Loucy (cell line): ENCODE measurements around the gene CCDC137.

Experiments used
- H2AFZ ChIP-seq: fragments of 200-600 bp; sonication (generic); 2 replicates; pipeline ENCODE4 v1.6.0; 2016; ENCODE audit warnings: antibody characterized with exemption, mild to moderate bottlenecking, low read length, moderate library complexity
- H3F3A ChIP-seq: fragments of 200-600 bp; 2 replicates; pipeline ENCODE4 v1.6.0; 2016; ENCODE audit warnings: antibody characterized with exemption, low read depth, mild to moderate bottlenecking
- H3K27me3 ChIP-seq: fragments of 200-600 bp; sonication (generic); 2 replicates; pipeline ENCODE4 v1.6.1; 2014; ENCODE audit warnings: low read length, mild to moderate bottlenecking; ENCODE audit not compliant: insufficient read depth, poor library complexity, severe bottlenecking
- H3K36me3 ChIP-seq: fragments of 200-600 bp; sonication (generic); 2 replicates; pipeline ENCODE4 v1.6.1; 2016; ENCODE audit warnings: low read length; ENCODE audit not compliant: insufficient read depth
- H3K4me1 ChIP-seq: fragments of 200-600 bp; sonication (generic); 2 replicates; pipeline ENCODE4 v1.5.1; 2014; ENCODE audit warnings: low read length, mild to moderate bottlenecking; ENCODE audit not compliant: insufficient read depth, poor library complexity, severe bottlenecking
- H3K4me2 ChIP-seq: fragments of 200-600 bp; sonication (generic); 2 replicates; pipeline ENCODE4 v1.6.0; 2014; ENCODE audit warnings: antibody characterized with exemption, low read length, low read depth, mild to moderate bottlenecking; ENCODE audit not compliant: poor library complexity, severe bottlenecking
- H3K4me3 ChIP-seq: fragments of 200-600 bp; sonication (generic); 2 replicates; pipeline ENCODE4 v1.5.1; 2014; ENCODE audit warnings: low read length, mild to moderate bottlenecking, mixed read lengths; ENCODE audit not compliant: poor library complexity, severe bottlenecking
- H3K79me2 ChIP-seq: fragments of 200-600 bp; sonication (generic); 2 replicates; pipeline ENCODE4 v1.6.1; 2014; ENCODE audit warnings: low read length; ENCODE audit not compliant: insufficient read depth
- H3K9ac ChIP-seq: fragments of 200-600 bp; sonication (generic); 2 replicates; pipeline ENCODE4 v1.6.0; 2014; ENCODE audit warnings: mild to moderate bottlenecking, low read depth, low read length, moderate library complexity; ENCODE audit not compliant: poor library complexity, severe bottlenecking
- H3K9me2 ChIP-seq: fragments of 200-600 bp; sonication (generic); replicated peaks from 2 replicates; pipeline ENCODE4 v1.6.1; 2016; ENCODE audit warnings: low read depth, low read length, mixed read lengths
- H3K9me3 ChIP-seq: fragments of 200-600 bp; sonication (generic); 2 replicates; pipeline ENCODE4 v1.6.1; 2014; ENCODE audit warnings: mild to moderate bottlenecking, antibody characterized with exemption, low read length, low read depth; ENCODE audit not compliant: insufficient read depth
- H4K20me1 ChIP-seq: fragments of 200-600 bp; sonication (generic); 2 replicates; pipeline ENCODE4 v1.6.0; 2014; ENCODE audit warnings: antibody characterized with exemption, low read length, mild to moderate bottlenecking; ENCODE audit not compliant: insufficient read depth, poor library complexity, severe bottlenecking
- CTCF ChIP-seq: fragments of 200-600 bp; sonication (generic); conservative IDR thresholded peaks from 2 replicates; pipeline ENCODE4 v1.5.1; 2014; ENCODE audit warnings: mild to moderate bottlenecking, antibody characterized with exemption, low read length
- EZH2phosphoT487 ChIP-seq: fragments of 200-600 bp; IDR thresholded peaks from 2 replicates; pipeline ENCODE4 v1.6.1; 2018; ENCODE audit warnings: antibody characterized with exemption, mild to moderate bottlenecking, moderate library complexity, borderline replicate concordance

CCDC137 gene

DNA sequence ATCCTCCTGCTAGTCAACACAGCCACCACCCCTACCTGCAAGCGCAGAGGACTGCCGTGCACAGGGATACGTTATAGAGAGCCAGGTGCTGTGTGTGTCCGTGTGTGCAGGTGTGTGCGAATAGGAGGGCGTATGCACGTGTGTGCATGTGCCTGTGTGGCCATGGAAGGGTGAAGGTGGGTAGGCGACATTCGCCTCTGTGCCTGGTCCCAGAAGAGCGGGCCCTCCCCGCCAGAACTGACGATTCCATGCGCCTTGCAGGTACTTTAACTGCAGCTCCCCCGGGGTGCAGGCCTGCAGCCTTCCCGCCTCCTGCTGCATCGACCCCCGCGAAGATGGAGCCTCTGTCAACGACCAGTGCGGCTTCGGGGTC, 18.9 kb upstream of the CCDC137 start:
- Histone ChIP-seq H3K9ac (no peak overlapping the region), H4K20me1 (no peaks in the 10 kb centered on the region), H3K4me1 (peaks cover under 1% of the 10 kb centered on the region), H2AFZ (no peak overlapping the region), H3K79me2 (no peaks in the 10 kb centered on the region), H3K36me3 (no peaks in the 10 kb centered on the region), H3F3A (no peaks in the 10 kb centered on the region), H3K4me2 (no peak overlapping the region), H3K9me3 (no peaks in the 10 kb centered on the region), H3K4me3 (no peak overlapping the region), H3K27me3 (no peaks in the 10 kb centered on the region), H3K9me2 (no peaks in the 10 kb centered on the region)
- no peak for TF ChIP-seq CTCF
- no peak for TF ChIP-seq EZH2phosphoT487

DNA sequence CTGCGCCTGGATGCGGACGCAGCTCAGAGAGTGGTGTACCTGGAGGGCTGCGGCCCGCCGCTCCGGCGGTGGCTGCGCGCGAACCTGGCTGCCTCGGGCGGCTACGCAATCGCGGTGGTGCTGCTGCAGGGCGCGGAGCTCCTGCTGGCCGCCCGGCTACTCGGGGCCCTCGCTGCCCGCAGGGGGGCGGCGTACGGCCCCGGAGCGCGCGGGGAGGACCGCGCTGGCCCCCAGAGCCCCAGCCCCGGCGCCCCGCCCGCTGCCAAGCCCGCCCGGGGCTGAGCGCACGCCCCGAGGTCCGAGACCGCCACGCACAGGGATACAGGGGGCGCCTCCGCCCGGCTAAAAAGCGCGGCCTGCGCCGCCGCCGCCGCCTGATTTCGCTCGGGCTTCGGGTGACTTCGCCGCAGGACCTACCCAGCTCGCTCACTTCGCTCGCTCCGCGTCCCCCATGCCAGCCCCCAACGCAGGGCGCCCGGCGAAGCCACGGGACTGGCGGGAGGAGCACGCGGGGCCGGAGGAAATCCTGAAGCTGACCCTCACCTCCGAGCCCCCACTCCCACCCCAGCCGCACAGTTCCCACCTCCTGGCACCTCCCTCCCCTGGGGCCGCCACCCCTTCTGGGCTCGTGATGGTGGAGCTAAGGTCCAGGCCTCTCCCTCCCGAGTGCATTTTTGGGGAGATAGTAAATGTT, 18.4 kb upstream of the CCDC137 start:
- H3K9me3 ChIP-seq: no peaks in the 10 kb centered on the region
- no peak overlapping the region for H3K4me3 ChIP-seq
- no peak for TF ChIP-seq CTCF
- TF ChIP-seq EZH2phosphoT487: no peak
- H3K36me3 ChIP-seq: no peaks in the 10 kb centered on the region
- H3K4me1 ChIP-seq: peaks cover 6% of the 10 kb centered on the region
- H3K9ac ChIP-seq: no peak overlapping the region
- H3K9me2 ChIP-seq: no peaks in the 10 kb centered on the region
- H4K20me1 ChIP-seq: no peaks in the 10 kb centered on the region
- no peaks in the 10 kb centered on the region for H3K79me2 ChIP-seq
- H3F3A ChIP-seq: no peaks in the 10 kb centered on the region
- no peak overlapping the region for H2AFZ ChIP-seq
- H3K4me2 ChIP-seq: no peak overlapping the region
- H3K27me3 ChIP-seq: no peaks in the 10 kb centered on the region

DNA sequence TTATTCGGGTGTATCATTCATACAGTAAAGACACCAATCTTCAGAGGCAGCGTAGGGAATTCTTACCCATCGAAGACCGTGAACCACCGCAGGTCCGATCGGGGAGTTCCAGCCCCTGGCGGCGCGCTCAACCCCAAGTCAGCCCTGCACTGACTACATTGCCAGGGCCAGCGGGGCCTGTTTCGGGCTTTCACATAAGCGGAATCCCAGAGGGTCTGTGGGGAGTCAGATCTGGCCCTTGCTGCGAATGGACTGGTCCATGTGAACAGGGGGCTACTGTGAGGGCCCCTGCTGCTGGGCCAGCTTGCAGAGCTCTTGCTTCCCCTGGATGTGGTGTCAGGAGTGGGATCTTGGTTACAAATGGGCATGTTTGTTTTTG, 17.8 kb upstream of the CCDC137 start:
- Histone ChIP-seq H3K4me1 (peaks cover 11% of the 10 kb centered on the region), H3K79me2 (no peaks in the 10 kb centered on the region), H3K9ac (no peak overlapping the region), H3K4me2 (no peak overlapping the region), H3F3A (no peaks in the 10 kb centered on the region), H3K9me2 (no peaks in the 10 kb centered on the region), H2AFZ (no peak overlapping the region), H3K4me3 (no peak overlapping the region), H3K27me3 (no peaks in the 10 kb centered on the region), H3K9me3 (no peaks in the 10 kb centered on the region), H3K36me3 (no peaks in the 10 kb centered on the region), H4K20me1 (no peaks in the 10 kb centered on the region)
- TF ChIP-seq CTCF (no peak), EZH2phosphoT487 (no peak)
